Activated naive CD4-positive, alpha-beta T cell treated with anti-CD3 and anti-CD28 coated beads, Interleukin-2, amount 10 ng/mL, durations not matched to agents 7 days and 5 days (primary cell): Measurements from ENCODE around the gene TMEM98.
"Not testable (repeated sequence)": the region's sequence is repeated elsewhere in the genome, so short reads cannot be mapped to it uniquely, and the experiment has no call there.

Experiments used
- CTCF ChIA-PET: fragments of 350-600 bp; sonication (Branson Sonifier 250); formaldehyde crosslinking; loops from one replicate; lab custom pipeline; 2021; ENCODE audit warnings: antibody characterized with exemption; lab: Charles Lee
- DNase-seq: peaks from one replicate; pipeline ENCODE4 v3.0.0-alpha.2; 2020
- H3K27ac Mint-ChIP-seq: one replicate; pipeline ENCODE4 v1.8.0; 2021; ENCODE audit warnings: mild to moderate bottlenecking, moderate library complexity, mixed read lengths
- H3K27me3 Mint-ChIP-seq: one replicate; pipeline ENCODE4 v1.8.0; 2021; ENCODE audit warnings: mild to moderate bottlenecking, mixed read lengths
- H3K36me3 Mint-ChIP-seq: one replicate; pipeline ENCODE4 v1.8.0; 2021; ENCODE audit warnings: mixed read lengths
- H3K4me1 Mint-ChIP-seq: one replicate; pipeline ENCODE4 v1.8.0; 2021; ENCODE audit warnings: mixed read lengths
- H3K4me3 Mint-ChIP-seq: one replicate; pipeline ENCODE4 v1.8.0; 2021; ENCODE audit warnings: mild to moderate bottlenecking, moderate library complexity, mixed read lengths
- H3K9me3 Mint-ChIP-seq: one replicate; pipeline ENCODE4 v1.8.0; 2021; ENCODE audit warnings: mixed read lengths

TMEM98 gene

GRCh38 chr17:32936894-32937500 lies 9.0 kb downstream of the TMEM98 start:
- CTCF ChIA-PET = interaction anchor here (0.6 to 2.9 kb wide), 14 partner anchors 9 to 454 kb away, joined by 3 to 29 read pairs (median 4); partner anchors contain the start of genes MYO1D and TMEM98
- H3K9me3 Mint-ChIP-seq = peaks cover 2% of the 10 kb centered on the region
- peaks cover 45% of the 10 kb centered on the region for H3K27me3 Mint-ChIP-seq
- no peak overlapping the region for H3K27ac Mint-ChIP-seq
- H3K4me1 Mint-ChIP-seq = peaks cover 2% of the 10 kb centered on the region
- H3K4me3 Mint-ChIP-seq = no peak overlapping the region
- H3K36me3 Mint-ChIP-seq = no peaks in the 10 kb centered on the region
- DNase-seq = peak; percentile 73

GRCh38 chr17:32940706-32941390 lies 12.9 kb downstream of the TMEM98 start:
- H3K4me3 Mint-ChIP-seq = no peak overlapping the region
- CTCF ChIA-PET = interaction anchor here (0.7 to 2.5 kb wide), 9 partner anchors 18 to 158 kb away, joined by 3 to 13 read pairs (median 5); partner anchors contain the start of gene MYO1D
- peaks cover 2% of the 10 kb centered on the region for H3K9me3 Mint-ChIP-seq
- H3K27ac Mint-ChIP-seq = no peak overlapping the region
- no peaks in the 10 kb centered on the region for H3K36me3 Mint-ChIP-seq
- DNase-seq = no peak
- H3K4me1 Mint-ChIP-seq = peaks cover 2% of the 10 kb centered on the region
- H3K27me3 Mint-ChIP-seq = peaks cover 37% of the 10 kb centered on the region

DNA sequence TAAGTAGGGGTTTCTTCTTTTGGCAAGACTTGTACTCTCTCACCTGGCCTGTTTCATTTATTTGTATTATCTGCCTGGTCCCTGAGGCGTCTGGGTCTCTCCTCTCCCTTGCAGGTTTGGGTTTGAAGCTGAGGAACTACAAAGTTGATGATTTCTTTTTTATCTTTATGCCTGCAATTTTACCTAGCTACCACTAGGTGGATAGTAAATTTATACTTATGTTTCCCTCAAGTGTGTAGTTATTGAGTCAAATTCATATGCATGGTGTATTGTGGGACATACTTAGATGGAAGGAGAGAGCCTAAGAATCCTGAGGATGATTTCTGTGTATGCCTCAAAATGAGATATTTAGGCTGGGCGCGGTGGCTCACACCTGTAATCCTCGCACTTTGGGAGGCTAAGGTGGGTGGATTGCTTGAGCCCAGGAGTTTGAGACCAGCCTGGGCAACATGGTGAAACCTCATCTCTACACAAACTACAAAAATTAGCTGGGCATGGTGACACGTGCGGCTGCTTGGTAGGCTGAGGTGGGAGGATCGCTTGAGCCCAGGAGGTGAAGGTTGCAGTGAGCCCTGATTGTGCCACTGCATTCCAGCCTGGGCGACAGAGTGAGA lies 13.6 kb downstream of the TMEM98 start:
- CTCF ChIA-PET = interaction anchor here (0.6 to 2.5 kb wide), 11 partner anchors 18 to 206 kb away, joined by 3 to 13 read pairs (median 3); partner anchors contain the start of gene MYO1D
- Mint-ChIP-seq H3K4me3 (no peak overlapping the region), H3K27me3 (peaks cover 32% of the 10 kb centered on the region)

GRCh38 chr17:32943206-32943605 lies 15.3 kb downstream of the TMEM98 start:
- peaks cover 2% of the 10 kb centered on the region for H3K9me3 Mint-ChIP-seq
- CTCF ChIA-PET = interaction anchor here (2.5 kb wide), 1 partner anchor 65 kb away, joined by 12 read pairs; the partner anchor contains the start of gene MYO1D
- H3K4me3 Mint-ChIP-seq = no peak overlapping the region
- H3K27ac Mint-ChIP-seq = no peak overlapping the region
- peaks cover 30% of the 10 kb centered on the region for H3K27me3 Mint-ChIP-seq
- no peak for DNase-seq
- no peaks in the 10 kb centered on the region for H3K4me1 Mint-ChIP-seq
- H3K36me3 Mint-ChIP-seq = no peaks in the 10 kb centered on the region

More for the DNA sequence above, 13.6 kb downstream of the TMEM98 start:
- no peak overlapping the region for H3K27ac Mint-ChIP-seq
- no peak for DNase-seq
- H3K9me3 Mint-ChIP-seq = peaks cover 2% of the 10 kb centered on the region
- no peaks in the 10 kb centered on the region for H3K36me3 Mint-ChIP-seq
- H3K4me1 Mint-ChIP-seq = peaks cover 2% of the 10 kb centered on the region

- peaks cover 29% of the 10 kb centered on the region for H3K27me3 Mint-ChIP-seq
- peaks cover 2% of the 10 kb centered on the region for H3K9me3 Mint-ChIP-seq
- H3K4me3 Mint-ChIP-seq = no peak overlapping the region
- CTCF ChIA-PET = interaction anchor here (1.2 kb wide), 1 partner anchor 54 kb away, joined by 3 read pairs; no protein-coding TSS in a partner anchor
- H3K4me1 Mint-ChIP-seq = no peaks in the 10 kb centered on the region
- no peak for DNase-seq
- no peaks in the 10 kb centered on the region for H3K36me3 Mint-ChIP-seq
- no peak overlapping the region for H3K27ac Mint-ChIP-seq
These were observed 15.8 kb downstream of the TMEM98 start for GRCh38 chr17:32943647-32944191.

DNA sequence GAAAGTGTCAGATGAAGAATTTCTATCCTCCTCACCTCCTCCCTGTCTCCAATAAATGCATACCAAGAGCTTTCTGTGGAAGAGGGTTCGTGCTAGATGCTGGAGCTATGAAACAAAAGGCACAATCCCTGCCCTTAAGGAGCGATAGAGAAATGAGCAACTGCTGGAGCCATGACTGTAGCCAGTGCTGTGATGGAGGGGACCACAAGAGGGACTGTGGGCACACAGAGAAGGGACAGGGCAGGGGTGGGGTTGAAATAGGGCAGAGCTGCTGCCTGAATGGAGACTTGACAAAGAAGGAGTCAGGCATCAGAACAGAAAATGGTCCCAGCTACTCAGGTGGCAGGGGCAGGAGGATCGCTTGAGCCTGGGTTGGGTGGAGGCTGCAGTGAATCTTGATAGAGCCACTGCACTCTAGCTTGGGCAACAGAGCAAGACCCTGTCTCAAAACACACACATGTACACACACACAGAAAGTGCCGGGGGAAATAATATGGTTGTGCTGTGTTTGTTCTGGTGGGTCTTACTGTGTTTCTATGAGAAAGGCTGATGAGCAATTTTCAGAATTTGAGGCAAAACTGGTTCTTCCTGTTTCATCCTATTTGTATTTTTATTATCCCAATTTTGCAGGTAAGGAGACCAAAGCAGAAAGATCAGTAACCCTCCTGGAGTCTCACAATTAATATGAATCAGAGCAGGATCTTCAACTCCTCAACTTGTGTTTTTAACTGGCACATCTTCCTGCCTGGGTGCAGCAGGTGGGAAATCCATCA lies 16.5 kb downstream of the TMEM98 start:
- no peak for DNase-seq
- Mint-ChIP-seq H3K9me3 (peaks cover 2% of the 10 kb centered on the region), H3K27me3 (peaks cover 24% of the 10 kb centered on the region), H3K4me3 (no peak overlapping the region), H3K36me3 (no peaks in the 10 kb centered on the region), H3K27ac (no peak overlapping the region), H3K4me1 (no peaks in the 10 kb centered on the region)
- CTCF ChIA-PET = interaction anchor here (1.2 kb wide), 1 partner anchor 54 kb away, joined by 3 read pairs; no protein-coding TSS in a partner anchor

- no peak for DNase-seq
- no peaks in the 10 kb centered on the region for H3K36me3 Mint-ChIP-seq
- H3K4me1 Mint-ChIP-seq = no peaks in the 10 kb centered on the region
- H3K27me3 Mint-ChIP-seq = peaks cover 20% of the 10 kb centered on the region
- no peak overlapping the region for H3K27ac Mint-ChIP-seq
- CTCF ChIA-PET = interaction anchor here (1.2 kb wide), 1 partner anchor 9 kb away, joined by 4 read pairs; no protein-coding TSS in a partner anchor
- no peaks in the 10 kb centered on the region for H3K9me3 Mint-ChIP-seq
- no peak overlapping the region for H3K4me3 Mint-ChIP-seq
These were observed 18.6 kb downstream of the TMEM98 start for GRCh38 chr17:32946375-32947135.

- no peak overlapping the region for H3K27ac Mint-ChIP-seq
- H3K9me3 Mint-ChIP-seq = no peaks in the 10 kb centered on the region
- H3K4me1 Mint-ChIP-seq = no peaks in the 10 kb centered on the region
- H3K27me3 Mint-ChIP-seq = peaks cover 20% of the 10 kb centered on the region
- no peak overlapping the region for H3K4me3 Mint-ChIP-seq
- CTCF ChIA-PET = no interaction called here
- H3K36me3 Mint-ChIP-seq = no peaks in the 10 kb centered on the region
- DNase-seq = no peak
These were observed 19.8 kb downstream of the TMEM98 start for GRCh38 chr17:32947736-32948135.

DNA sequence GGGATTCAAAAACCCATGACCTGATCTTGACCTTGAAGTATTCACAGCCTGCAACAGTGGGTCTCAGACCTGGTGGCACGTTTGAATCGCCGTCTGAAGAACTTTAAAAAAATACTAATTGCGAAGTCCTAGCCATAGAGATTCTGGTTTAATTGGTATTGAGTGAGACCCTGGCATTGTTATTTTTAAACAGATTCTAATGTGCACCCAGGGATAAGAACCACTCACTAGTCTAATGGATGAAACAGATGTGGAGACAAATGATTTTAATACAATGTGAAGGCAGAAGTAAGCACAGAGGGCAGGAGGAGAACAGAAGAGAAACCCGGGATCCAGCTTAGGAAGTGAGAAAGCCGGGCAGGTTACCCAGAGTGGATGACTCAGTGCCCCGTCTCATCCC lies 21.2 kb downstream of the TMEM98 start:
- Mint-ChIP-seq H3K27me3 (peaks cover 11% of the 10 kb centered on the region), H3K27ac (no peak overlapping the region), H3K9me3 (no peaks in the 10 kb centered on the region), H3K4me1 (no peaks in the 10 kb centered on the region), H3K36me3 (no peaks in the 10 kb centered on the region), H3K4me3 (no peak overlapping the region)
- CTCF ChIA-PET = no interaction called here
- no peak for DNase-seq

- CTCF ChIA-PET = not testable (repeated sequence)
These were observed 24.5 kb downstream of the TMEM98 start for GRCh38 chr17:32952491-32952890.

DNA sequence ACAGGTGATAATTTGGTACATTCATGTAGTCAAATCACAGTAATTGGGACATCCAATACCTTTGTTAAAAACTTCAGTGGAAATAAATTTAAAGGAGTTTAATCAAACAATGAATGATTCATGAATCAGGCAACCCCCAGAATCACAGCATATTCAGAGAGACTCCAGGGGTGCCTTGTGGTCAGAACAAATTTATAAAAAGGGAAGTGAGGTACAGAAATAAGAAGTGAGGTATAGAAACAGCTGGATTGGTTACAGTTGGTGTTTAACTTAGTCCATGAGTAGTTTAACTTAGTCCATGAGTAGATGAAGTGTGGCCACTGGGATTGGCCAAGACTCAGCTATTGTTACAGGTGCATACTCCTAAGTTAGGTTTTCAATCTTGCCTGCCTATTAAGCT lies 25.1 kb downstream of the TMEM98 start:
- no peak overlapping the region for H3K4me3 Mint-ChIP-seq
- CTCF ChIA-PET = no interaction called here
- peaks cover 12% of the 10 kb centered on the region for H3K27me3 Mint-ChIP-seq

More at GRCh38 chr17:32952491-32952890, 24.5 kb downstream of the TMEM98 start:
- not testable (repeated sequence) for H3K36me3 Mint-ChIP-seq, H3K4me1 Mint-ChIP-seq, DNase-seq, H3K4me3 Mint-ChIP-seq, H3K9me3 Mint-ChIP-seq, H3K27ac Mint-ChIP-seq
- H3K27me3 Mint-ChIP-seq = peaks cover 12% of the 10 kb centered on the region

GRCh38 chr17:32953857-32954256 lies 25.9 kb downstream of the TMEM98 start:
- Mint-ChIP-seq H3K27me3 (peaks cover 12% of the 10 kb centered on the region), H3K27ac (no peak overlapping the region), H3K9me3 (no peaks in the 10 kb centered on the region), H3K4me1 (no peaks in the 10 kb centered on the region), H3K36me3 (no peaks in the 10 kb centered on the region), H3K4me3 (no peak overlapping the region)
- CTCF ChIA-PET = no interaction called here
- no peak for DNase-seq

More for the DNA sequence above, 25.1 kb downstream of the TMEM98 start:
- no peak for DNase-seq
- H3K4me1 Mint-ChIP-seq = no peaks in the 10 kb centered on the region
- H3K9me3 Mint-ChIP-seq = no peaks in the 10 kb centered on the region
- H3K36me3 Mint-ChIP-seq = no peaks in the 10 kb centered on the region
- no peak overlapping the region for H3K27ac Mint-ChIP-seq

DNA sequence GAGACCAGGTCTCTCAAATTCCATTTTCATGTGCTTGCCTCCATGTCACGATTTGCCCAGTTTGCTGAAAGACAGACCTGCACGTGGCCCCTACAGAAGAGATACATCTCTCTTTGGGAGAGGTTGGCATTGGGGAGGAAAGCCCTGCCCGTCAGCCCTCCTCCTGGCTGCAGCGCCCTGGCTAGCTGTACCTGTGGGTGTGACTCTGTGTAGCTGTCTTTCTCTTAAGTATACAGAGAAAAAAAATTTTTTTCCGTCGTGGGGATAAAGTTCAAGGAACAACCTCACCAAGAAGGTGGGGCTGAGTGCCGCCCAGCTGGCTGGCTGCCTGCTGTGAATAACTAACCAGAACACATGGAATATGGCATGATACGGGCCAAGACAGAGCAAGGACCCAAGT lies 26.5 kb downstream of the TMEM98 start:
- DNase-seq = no peak
- H3K4me1 Mint-ChIP-seq = no peaks in the 10 kb centered on the region
- no peaks in the 10 kb centered on the region for H3K36me3 Mint-ChIP-seq
- no peak overlapping the region for H3K4me3 Mint-ChIP-seq
- H3K9me3 Mint-ChIP-seq = no peaks in the 10 kb centered on the region
- peaks cover 17% of the 10 kb centered on the region for H3K27me3 Mint-ChIP-seq
- CTCF ChIA-PET = interaction anchor here (2.3 kb wide), 1 partner anchor 44 kb away, joined by 7 read pairs; no protein-coding TSS in a partner anchor
- H3K27ac Mint-ChIP-seq = no peak overlapping the region
